ENCODE measurements around the gene SGSM1. TPM values are rescaled to one million over a fixed set of nuclear protein-coding genes. Genes with fewer than 3 reads are reported as not detected.
A peak's percentile ranks its signal among the peaks of the same experiment; 100 is the strongest.

Gene SGSM1
- total RNA-seq, 4 donors from 2014 or later: 1.4 to 3.3 (median 2.1) TPM

DNA sequence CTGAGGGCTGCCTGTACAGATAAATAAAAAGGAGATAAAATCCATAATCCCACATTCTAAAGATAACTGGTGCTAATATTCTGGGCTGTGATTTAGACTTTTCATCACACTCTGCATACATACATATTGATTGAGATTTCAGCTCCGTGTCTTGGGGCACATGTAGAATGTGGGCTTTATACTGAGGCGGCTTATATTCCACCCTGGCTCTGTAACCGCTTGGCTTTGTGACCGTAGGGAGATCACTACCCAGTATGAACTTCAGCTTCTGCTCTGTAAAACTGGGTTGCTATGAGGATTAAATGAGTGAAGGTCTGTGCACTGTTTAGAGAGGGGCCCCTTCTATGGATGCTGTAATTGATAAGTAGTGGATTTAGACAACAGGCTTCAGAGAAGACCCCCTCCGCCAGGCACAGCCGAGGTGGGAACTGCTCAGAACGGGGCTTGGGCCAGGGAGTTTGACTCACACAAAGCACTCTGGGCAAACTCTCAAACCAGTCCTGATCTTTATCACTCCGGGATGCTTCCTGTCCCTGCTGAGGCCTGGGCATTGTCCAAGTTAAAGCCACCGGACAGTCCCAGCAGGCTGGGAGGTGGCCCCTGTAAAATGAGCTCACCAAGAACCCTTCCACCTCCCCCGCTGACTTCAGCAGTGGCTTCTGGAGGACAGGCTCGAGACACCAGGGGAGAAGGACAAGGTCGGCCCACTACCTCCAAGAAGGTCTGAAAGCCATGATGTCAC is 163.7 kb downstream of the SGSM1 start:
- DNase-seq: peak in 1 of 3 donors; percentile 70
- no peaks in the 10 kb centered on the region for H3K27me3 ChIP-seq
- peak overlapping the region in 3 of 4 donors; percentile 59 to 82 (median 65) for H3K27ac ChIP-seq
- H3K4me1 ChIP-seq: peaks cover 0 to 69% (median 10%) of the 10 kb centered on the region in 4 donors
- H3K9me3 ChIP-seq: no peaks in the 10 kb centered on the region
- no peak overlapping the region for H3K4me3 ChIP-seq
- no peaks in the 10 kb centered on the region for H3K36me3 ChIP-seq
- TF ChIP-seq POLR2A (IDR thresholded peaks at IDR 0.05): no peak
- TF ChIP-seq, protein P1, sequence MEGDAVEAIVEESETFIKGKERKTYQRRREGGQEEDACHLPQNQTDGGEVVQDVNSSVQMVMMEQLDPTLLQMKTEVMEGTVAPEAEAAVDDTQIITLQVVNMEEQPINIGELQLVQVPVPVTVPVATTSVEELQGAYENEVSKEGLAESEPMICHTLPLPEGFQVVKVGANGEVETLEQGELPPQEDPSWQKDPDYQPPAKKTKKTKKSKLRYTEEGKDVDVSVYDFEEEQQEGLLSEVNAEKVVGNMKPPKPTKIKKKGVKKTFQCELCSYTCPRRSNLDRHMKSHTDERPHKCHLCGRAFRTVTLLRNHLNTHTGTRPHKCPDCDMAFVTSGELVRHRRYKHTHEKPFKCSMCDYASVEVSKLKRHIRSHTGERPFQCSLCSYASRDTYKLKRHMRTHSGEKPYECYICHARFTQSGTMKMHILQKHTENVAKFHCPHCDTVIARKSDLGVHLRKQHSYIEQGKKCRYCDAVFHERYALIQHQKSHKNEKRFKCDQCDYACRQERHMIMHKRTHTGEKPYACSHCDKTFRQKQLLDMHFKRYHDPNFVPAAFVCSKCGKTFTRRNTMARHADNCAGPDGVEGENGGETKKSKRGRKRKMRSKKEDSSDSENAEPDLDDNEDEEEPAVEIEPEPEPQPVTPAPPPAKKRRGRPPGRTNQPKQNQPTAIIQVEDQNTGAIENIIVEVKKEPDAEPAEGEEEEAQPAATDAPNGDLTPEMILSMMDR (IDR thresholded peaks at IDR 0.05): no peak

DNA sequence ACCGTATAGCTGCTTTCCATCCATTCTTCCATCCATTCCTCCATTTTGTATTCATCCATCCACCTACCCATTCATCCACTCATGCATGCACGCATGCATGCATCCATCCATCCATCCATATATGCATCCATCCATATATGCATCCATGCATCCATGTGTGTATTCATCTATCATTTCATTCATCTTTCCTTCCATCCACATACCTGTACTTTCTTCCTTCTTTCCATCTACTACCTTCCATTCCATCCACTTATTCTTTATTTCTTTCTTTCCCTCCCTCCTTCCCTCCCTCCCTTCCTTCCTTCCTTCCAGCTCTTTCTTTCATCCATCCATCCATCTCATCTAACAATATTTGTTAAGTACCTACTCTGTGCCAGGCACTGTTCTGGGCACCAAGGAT is 166.4 kb downstream of the SGSM1 start:
- Histone ChIP-seq H3K9me3 (no peaks in the 10 kb centered on the region), H3K36me3 (no peaks in the 10 kb centered on the region), H3K4me1 (peaks cover 0 to 79% (median 6%) of the 10 kb centered on the region in 4 donors), H3K27ac (peak overlapping the region in 2 of 4 donors; percentile 87 to 92), H3K27me3 (no peaks in the 10 kb centered on the region), H3K4me3 (no peak overlapping the region)
- DNase-seq: no peak
- no peak for TF ChIP-seq POLR2A (IDR thresholded peaks at IDR 0.05)
- TF ChIP-seq, protein P1 (IDR thresholded peaks at IDR 0.05): no peak

DNA sequence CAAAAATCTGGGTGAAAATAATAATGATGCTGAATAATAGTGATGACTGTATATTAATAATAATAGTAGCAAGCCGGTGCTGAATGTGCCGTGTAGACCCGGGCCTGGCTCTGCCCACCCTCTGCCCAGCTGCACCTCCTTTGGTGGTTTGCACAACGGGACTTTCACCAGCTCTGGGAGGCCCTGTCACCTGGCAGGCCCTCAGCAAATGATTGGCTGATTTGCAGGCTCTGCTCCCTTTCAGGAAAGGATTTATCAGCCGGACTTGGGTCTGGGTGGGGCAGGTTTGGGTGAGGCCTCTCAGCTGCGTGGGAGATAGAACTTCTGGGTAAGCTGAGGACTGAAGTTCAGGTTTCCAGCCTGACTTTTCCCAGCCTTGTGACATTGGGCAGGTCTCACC is 167.9 kb downstream of the SGSM1 start:
- peak in 2 of 3 donors; percentile 87 to 92 for DNase-seq

DNA sequence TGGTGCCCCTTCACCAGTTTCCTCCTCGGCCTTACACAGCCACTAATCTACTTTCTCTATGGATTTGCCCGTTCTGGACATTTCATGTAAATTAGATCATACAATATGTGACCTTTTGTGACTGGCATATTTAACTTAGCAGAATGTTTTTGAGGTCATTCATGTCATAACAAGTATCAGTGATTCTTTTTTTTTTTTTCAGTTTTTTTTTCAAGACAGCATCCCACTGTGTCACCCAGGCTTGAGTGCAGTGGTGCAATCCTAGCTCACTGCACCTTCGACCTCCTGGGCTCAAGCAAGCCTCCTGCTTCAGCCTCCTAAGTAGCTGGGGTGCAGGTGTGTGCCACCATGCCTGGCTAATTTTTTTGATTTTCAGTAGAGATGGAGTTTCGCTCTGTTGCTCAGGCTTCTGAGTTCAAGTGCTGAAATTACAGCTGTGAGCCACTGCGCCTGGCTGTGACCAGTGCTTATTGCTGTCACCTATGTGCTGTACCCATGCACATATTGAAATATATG is 169.2 kb downstream of the SGSM1 start:
- Histone ChIP-seq H3K4me3 (no peak overlapping the region), H3K27ac (peak overlapping the region in 3 of 4 donors; percentile 59 to 92 (median 87)), H3K36me3 (no peaks in the 10 kb centered on the region), H3K9me3 (no peaks in the 10 kb centered on the region), H3K4me1 (peaks cover 0 to 75% (median 8%) of the 10 kb centered on the region in 4 donors), H3K27me3 (no peaks in the 10 kb centered on the region)
- no peak for DNase-seq
- no peak for TF ChIP-seq POLR2A (IDR thresholded peaks at IDR 0.05)
- TF ChIP-seq, protein P1 (IDR thresholded peaks at IDR 0.05): no peak

More for the DNA sequence above, 167.9 kb downstream of the SGSM1 start:
- H3K36me3 ChIP-seq: no peaks in the 10 kb centered on the region
- peak overlapping the region in 3 of 4 donors; percentile 59 to 92 (median 87) for H3K27ac ChIP-seq
- peaks cover 0 to 88% (median 8%) of the 10 kb centered on the region in 4 donors for H3K4me1 ChIP-seq
- no peaks in the 10 kb centered on the region for H3K27me3 ChIP-seq
- no peak overlapping the region for H3K4me3 ChIP-seq
- TF ChIP-seq POLR2A (IDR thresholded peaks at IDR 0.05): peak; percentile 40 to 81
- TF ChIP-seq, protein P1 (IDR thresholded peaks at IDR 0.05): no peak
- no peaks in the 10 kb centered on the region for H3K9me3 ChIP-seq

DNA sequence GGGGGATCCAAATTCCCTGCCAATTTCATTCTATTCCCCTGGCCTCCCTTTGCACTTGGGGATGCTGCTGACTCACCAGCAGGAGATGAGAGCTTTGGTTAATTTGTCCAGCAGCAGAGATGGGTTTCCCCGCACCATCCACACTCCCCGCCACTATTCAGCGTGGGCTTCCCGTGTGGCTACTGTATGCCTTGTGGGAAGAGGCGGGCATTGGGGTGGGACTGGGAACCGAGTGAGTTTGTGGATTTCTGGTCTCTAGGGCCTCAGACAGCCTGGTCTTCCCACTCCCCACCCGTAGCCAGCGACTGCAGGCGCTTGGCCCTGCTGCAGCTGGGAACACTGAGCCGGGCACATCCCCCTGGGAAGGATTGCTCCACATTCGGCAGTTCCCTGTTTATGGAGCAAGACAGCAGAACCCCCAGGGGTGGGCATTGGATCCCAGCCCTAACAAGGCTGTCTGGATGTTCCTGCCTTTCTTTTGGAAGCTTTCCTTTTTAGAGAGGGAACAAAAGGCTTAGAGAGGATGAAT is 169.9 kb downstream of the SGSM1 start:
- peak overlapping the region; percentile 5 to 90 (median 83) for H3K27ac ChIP-seq
- no peak for DNase-seq

More for the DNA sequence above, 169.9 kb downstream of the SGSM1 start:
- H3K27me3 ChIP-seq: no peaks in the 10 kb centered on the region
- H3K4me1 ChIP-seq: peaks cover 0 to 68% (median 8%) of the 10 kb centered on the region in 4 donors
- H3K4me3 ChIP-seq: no peak overlapping the region
- no peaks in the 10 kb centered on the region for H3K36me3 ChIP-seq
- no peak for TF ChIP-seq POLR2A (IDR thresholded peaks at IDR 0.05)
- TF ChIP-seq, protein P1 (IDR thresholded peaks at IDR 0.05): no peak
- no peaks in the 10 kb centered on the region for H3K9me3 ChIP-seq
